G401 (cell line): ENCODE results near the gene AKR1B15. TPM values are rescaled to one million over a fixed set of nuclear protein-coding genes. Genes with fewer than 3 reads are reported as not detected.
A peak's percentile ranks its signal among the peaks of the same experiment; 100 is the strongest.
"Not testable (repeated sequence)": the region's sequence is repeated elsewhere in the genome, so short reads cannot be mapped to it uniquely, and the experiment has no call there.

ENCODE experiments used
- DNase-seq: peaks from one replicate; pipeline ENCODE4 v3.0.0-alpha.2; 2015; ENCODE audit warnings: low spot score
- in situ Hi-C: cut with HindIII; loops from 2 replicates; pipeline ENCODE4 v1.10.0; 2016; ENCODE audit warnings: low sequenced_read_pairs, mixed read lengths
- total RNA-seq: library from RNA; depleted of rRNA; stranded (reverse); fragments of >200 nt; shearing (Covaris generic); gene quantifications from 2 replicates; pipeline ENCODE4 v1.2.3, GENCODE V29; 2014

AKR1B15 gene
- total RNA-seq, 1 experiment from 2014 or later: not detected

GRCh38 chr7:134554417-134554966, 5.6 kb downstream of the AKR1B15 start:
- no peak for DNase-seq
- in situ Hi-C loops: no loop called here

- in situ Hi-C loops: no loop called here
Measured at GRCh38 chr7:134557391-134557790, 8.5 kb downstream of the AKR1B15 start.

GRCh38 chr7:134558370-134558769, 9.5 kb downstream of the AKR1B15 start:
- DNase-seq: no peak
- in situ Hi-C loops: no loop called here

More at GRCh38 chr7:134557391-134557790, 8.5 kb downstream of the AKR1B15 start:
- no peak for DNase-seq

GRCh38 chr7:134561616-134562015, 12.7 kb downstream of the AKR1B15 start:
- DNase-seq, in situ Hi-C loops: not testable (repeated sequence)

- in situ Hi-C loops: no loop called here
- DNase-seq: no peak
Measured at GRCh38 chr7:134562136-134562535, 13.2 kb downstream of the AKR1B15 start.

- in situ Hi-C loops, DNase-seq: not testable (repeated sequence)
Measured at GRCh38 chr7:134563398-134563749, 14.5 kb downstream of the AKR1B15 start.

- in situ Hi-C loops: no loop called here
Measured at GRCh38 chr7:134565643-134566136, 16.8 kb downstream of the AKR1B15 start.

GRCh38 chr7:134567368-134567767, 18.5 kb downstream of the AKR1B15 start:
- no peak for DNase-seq
- in situ Hi-C loops: no loop called here

More at GRCh38 chr7:134565643-134566136, 16.8 kb downstream of the AKR1B15 start:
- no peak for DNase-seq

- in situ Hi-C loops, DNase-seq: not testable (repeated sequence)
Measured at GRCh38 chr7:134569962-134570361, 21.1 kb downstream of the AKR1B15 start.

- in situ Hi-C loops: no loop called here
Measured at GRCh38 chr7:134571101-134571500, 22.2 kb downstream of the AKR1B15 start.

GRCh38 chr7:134571746-134572461, 23.0 kb downstream of the AKR1B15 start:
- no peak for DNase-seq
- in situ Hi-C loops: no loop called here

More at GRCh38 chr7:134571101-134571500, 22.2 kb downstream of the AKR1B15 start:
- no peak for DNase-seq

GRCh38 chr7:134574322-134574721, 25.4 kb downstream of the AKR1B15 start:
- in situ Hi-C loops: no loop called here
- no peak for DNase-seq

GRCh38 chr7:134584290-134584689, 35.4 kb downstream of the AKR1B15 start:
- no peak for DNase-seq
- in situ Hi-C loops: no loop called here

- DNase-seq: no peak
- in situ Hi-C loops: no loop called here
Measured at GRCh38 chr7:134585897-134586296, 37.0 kb downstream of the AKR1B15 start.

GRCh38 chr7:134587750-134588149, 38.8 kb downstream of the AKR1B15 start:
- in situ Hi-C loops: no loop called here
- DNase-seq: no peak

- in situ Hi-C loops: no loop called here
- no peak for DNase-seq
Measured at GRCh38 chr7:134589491-134589941, 40.6 kb downstream of the AKR1B15 start.

GRCh38 chr7:134593530-134594392, 44.9 kb downstream of the AKR1B15 start:
- in situ Hi-C loops: no loop called here
- peak; percentile 54 for DNase-seq

- in situ Hi-C loops: no loop called here
- DNase-seq: no peak
Measured at GRCh38 chr7:134594877-134595276, 46.0 kb downstream of the AKR1B15 start.

GRCh38 chr7:134599371-134599770, 50.5 kb downstream of the AKR1B15 start:
- no peak for DNase-seq
- in situ Hi-C loops: no loop called here

- no peak for DNase-seq
- in situ Hi-C loops: no loop called here
Measured at GRCh38 chr7:134601459-134601858, 52.5 kb downstream of the AKR1B15 start.
